Activated B cell treated with CpG ODN at 0.5 μM for 24 hours (primary cell): ENCODE data around the gene HTR6. TPM values are rescaled to one million over a fixed set of nuclear protein-coding genes. Genes with fewer than 3 reads are reported as not detected.
A peak's percentile ranks its signal among the peaks of the same experiment; 100 is the strongest.

ENCODE experiments used
- ATAC-seq: fragments of 200-7000 bp; cut with Tn5 transposase; one replicate; pipeline ENCODE4 v1.10.0; 2021; ENCODE audit warnings: low read depth, mild to moderate bottlenecking, moderate library complexity
- CTCF ChIA-PET: fragments of 350-600 bp; sonication (Branson Sonifier 250); formaldehyde crosslinking; loops from one replicate; lab custom pipeline; 2021; ENCODE audit warnings: antibody characterized with exemption; lab: Charles Lee
- POLR2A ChIA-PET: fragments of 350-600 bp; sonication (Branson Sonifier 250); formaldehyde crosslinking; loops from one replicate; lab custom pipeline; 2021; ENCODE audit warnings: antibody characterized with exemption; lab: Charles Lee
- DNase-seq: peaks from one replicate; pipeline ENCODE4 v3.0.0; 2022
- H3K27ac Mint-ChIP-seq: one replicate; pipeline ENCODE4 v1.8.0; 2020; ENCODE audit warnings: mixed read lengths
- H3K27me3 Mint-ChIP-seq: one replicate; pipeline ENCODE4 v1.8.0; 2021; ENCODE audit warnings: mixed read lengths
- H3K36me3 Mint-ChIP-seq: one replicate; pipeline ENCODE4 v1.8.0; 2021; ENCODE audit warnings: low read depth, mixed read lengths
- H3K4me1 Mint-ChIP-seq: one replicate; pipeline ENCODE4 v1.8.0; 2021; ENCODE audit warnings: mixed read lengths
- H3K4me3 Mint-ChIP-seq: one replicate; pipeline ENCODE4 v1.8.0; 2020; ENCODE audit warnings: mild to moderate bottlenecking, mixed read lengths
- H3K9me3 Mint-ChIP-seq: one replicate; pipeline ENCODE4 v1.8.0; 2020; ENCODE audit warnings: mixed read lengths
- CTCF ChIP-seq: fragments of 200-600 bp; IDR thresholded peaks from one replicate; pipeline ENCODE4 v1.8.0; 2022; ENCODE audit warnings: antibody characterized with exemption, mild to moderate bottlenecking
- intact Hi-C: fragments of 100-400 bp; cut with micrococcal nuclease; formaldehyde crosslinking; loops from one replicate; pipeline ENCODE4 v1.15.1; 2024
- total RNA-seq: library from RNA; stranded (reverse); gene quantifications from 2 replicates; pipeline ENCODE4 v1.2.3, GENCODE V29; 2022

Gene HTR6
- not detected in 2 replicates for total RNA-seq

DNA sequence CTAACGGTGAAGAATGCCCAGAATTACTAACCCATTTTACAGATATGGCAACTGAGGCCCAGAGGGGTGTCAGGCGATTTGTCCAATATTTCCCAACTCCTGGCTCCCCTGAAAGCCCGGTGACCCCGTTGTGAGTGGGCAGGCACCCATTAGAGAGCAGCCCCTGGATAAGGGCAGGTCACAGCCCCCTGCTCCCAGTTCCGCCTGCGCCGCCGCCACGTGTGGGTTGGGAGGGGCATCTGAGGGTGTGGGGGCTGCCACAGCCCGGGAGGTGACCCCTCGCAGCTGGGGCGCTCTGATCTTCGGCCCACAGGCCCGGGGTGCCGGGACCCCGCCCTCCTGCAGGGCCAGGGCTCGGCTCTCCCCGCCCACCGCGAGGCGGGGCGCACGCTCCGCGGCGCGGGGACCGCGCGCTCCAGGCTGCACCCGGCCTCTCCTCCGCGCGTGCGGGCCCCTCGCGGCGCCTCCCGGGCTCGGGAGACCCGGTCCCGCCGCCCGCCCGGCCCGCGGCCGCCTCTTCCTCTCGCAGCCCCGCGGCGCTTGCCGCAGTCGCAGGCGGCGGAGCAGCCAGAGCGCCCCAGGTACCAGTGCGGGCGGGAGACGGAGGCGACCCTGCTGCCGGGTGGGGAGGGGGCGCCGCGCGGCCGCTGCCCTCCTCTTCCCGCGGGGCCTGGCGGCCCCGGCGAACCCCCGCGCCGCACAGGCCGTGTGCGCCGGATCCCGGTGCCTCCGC is at the start of gene HTR6:
TSS of gene HTR6 (plus strand) at position 423 of the 733 bp plus-strand sequence. CDS start 879 bp downstream, outside the sequence.
- Mint-ChIP-seq H3K4me1 (peaks cover 26% of the 10 kb centered on the region), H3K36me3 (no peaks in the 10 kb centered on the region), H3K9me3 (no peaks in the 10 kb centered on the region), H3K27ac (no peak within 1 kb of the TSS), H3K4me3 (peak within 1 kb of the TSS; percentile 55), H3K27me3 (peaks cover 55% of the 10 kb centered on the region)
- ChIA-PET CTCF (no interaction called here), POLR2A (no interaction called here)
- intact Hi-C loops = loop anchor here (5.0 kb wide), 1 partner anchor 148 kb away; no protein-coding TSS in a partner anchor
- TF ChIP-seq CTCF = no peak
- no peak for DNase-seq
- ATAC-seq = peak; percentile 38

DNA sequence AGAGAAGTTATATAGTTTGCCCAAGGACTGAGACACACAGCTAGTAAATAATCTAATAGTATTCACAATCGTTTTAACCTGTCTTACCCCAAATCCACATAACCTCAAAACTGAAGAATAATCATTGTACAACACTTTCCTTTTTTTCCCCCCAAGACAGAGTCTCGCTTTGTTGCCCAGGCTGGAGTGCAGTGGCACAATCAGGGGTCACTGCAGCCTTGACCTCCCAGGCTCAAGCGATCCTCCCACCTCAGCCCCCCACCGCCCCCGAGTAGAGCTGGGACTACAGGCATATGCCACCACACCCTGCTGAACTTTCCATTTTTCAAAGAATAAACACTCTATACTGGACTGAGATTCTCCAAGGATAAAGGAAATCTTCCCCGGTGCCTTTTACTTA is 49.2 kb upstream of the HTR6 start:
- no peak overlapping the region for H3K4me3 Mint-ChIP-seq
- H3K27ac Mint-ChIP-seq = no peak overlapping the region
- H3K9me3 Mint-ChIP-seq = no peaks in the 10 kb centered on the region
- intact Hi-C loops = no loop called here
- no peak for ATAC-seq
- H3K36me3 Mint-ChIP-seq = peaks cover 33% of the 10 kb centered on the region
- ChIA-PET CTCF (no interaction called here), POLR2A (no interaction called here)
- TF ChIP-seq CTCF = no peak
- H3K27me3 Mint-ChIP-seq = no peaks in the 10 kb centered on the region
- no peak for DNase-seq
- H3K4me1 Mint-ChIP-seq = no peaks in the 10 kb centered on the region

DNA sequence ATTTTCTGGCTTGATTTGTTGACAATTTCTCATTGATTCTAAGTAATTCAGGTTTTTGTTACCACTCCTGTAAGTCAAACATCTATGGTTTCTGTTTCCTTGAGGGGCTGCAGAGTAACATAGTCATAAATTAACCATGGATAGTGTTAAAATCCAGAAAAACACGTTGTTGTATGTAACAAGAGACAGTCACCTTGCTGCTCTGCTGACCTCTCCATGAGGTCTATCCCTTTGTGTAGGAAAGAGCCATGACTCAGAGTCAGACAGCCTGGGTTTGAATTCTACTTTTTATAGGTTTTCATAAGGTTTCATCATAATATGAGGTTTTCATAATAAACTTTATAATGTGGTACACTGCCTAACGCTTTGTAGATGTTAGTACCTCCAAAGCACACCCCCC is 48.2 kb upstream of the HTR6 start:
- H3K9me3 Mint-ChIP-seq = no peaks in the 10 kb centered on the region
- POLR2A ChIA-PET = no interaction called here
- intact Hi-C loops = no loop called here
- DNase-seq (no peak), ATAC-seq (no peak)
- no peaks in the 10 kb centered on the region for H3K27me3 Mint-ChIP-seq
- H3K36me3 Mint-ChIP-seq = peaks cover 34% of the 10 kb centered on the region
- no peak overlapping the region for H3K4me3 Mint-ChIP-seq
- CTCF ChIA-PET = no interaction called here
- no peaks in the 10 kb centered on the region for H3K4me1 Mint-ChIP-seq
- no peak for TF ChIP-seq CTCF
- H3K27ac Mint-ChIP-seq = no peak overlapping the region

- H3K4me1 Mint-ChIP-seq = no peaks in the 10 kb centered on the region
- H3K9me3 Mint-ChIP-seq = no peaks in the 10 kb centered on the region
- no peaks in the 10 kb centered on the region for H3K27me3 Mint-ChIP-seq
- intact Hi-C loops = no loop called here
- no peak for DNase-seq
- ATAC-seq = no peak
- no peak for TF ChIP-seq CTCF
- H3K36me3 Mint-ChIP-seq = peaks cover 41% of the 10 kb centered on the region
- ChIA-PET POLR2A (no interaction called here), CTCF (no interaction called here)
- no peak overlapping the region for H3K4me3 Mint-ChIP-seq
- no peak overlapping the region for H3K27ac Mint-ChIP-seq
Measured at GRCh38 chr1:19617376-19617775, 47.3 kb upstream of the HTR6 start.

DNA sequence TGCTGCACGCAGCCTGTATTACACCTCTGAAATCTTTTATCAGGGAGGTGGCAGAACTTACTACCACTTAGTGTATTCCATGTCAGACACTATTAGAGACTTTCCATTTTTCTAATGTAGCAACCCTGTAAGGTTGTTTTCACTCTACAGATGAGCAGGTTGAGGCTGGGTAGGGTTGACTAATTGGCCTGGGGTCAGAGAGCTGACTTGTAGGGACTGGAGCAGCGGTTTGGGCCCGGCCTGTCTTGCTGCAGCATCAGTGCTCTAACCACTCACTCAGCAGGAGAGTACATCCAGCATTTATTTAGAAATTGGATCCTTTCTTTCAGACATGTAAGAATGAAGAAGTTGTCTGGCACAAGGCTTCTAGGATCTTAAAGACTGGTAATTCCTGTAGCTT is 46.2 kb upstream of the HTR6 start:
- no peak for TF ChIP-seq CTCF
- H3K27ac Mint-ChIP-seq = no peak overlapping the region
- H3K27me3 Mint-ChIP-seq = no peaks in the 10 kb centered on the region
- ATAC-seq (no peak), DNase-seq (no peak)
- intact Hi-C loops = no loop called here
- no peaks in the 10 kb centered on the region for H3K9me3 Mint-ChIP-seq
- no peak overlapping the region for H3K4me3 Mint-ChIP-seq
- no peaks in the 10 kb centered on the region for H3K4me1 Mint-ChIP-seq
- H3K36me3 Mint-ChIP-seq = peaks cover 49% of the 10 kb centered on the region
- ChIA-PET POLR2A (no interaction called here), CTCF (no interaction called here)
